ENCODE measurements around the gene DCTN5. TPM values are rescaled to one million over a fixed set of nuclear protein-coding genes. Genes with fewer than 3 reads are reported as not detected.
"Not testable (repeated sequence)": the region's sequence is repeated elsewhere in the genome, so short reads cannot be mapped to it uniquely, and the experiment has no call there.

Gene DCTN5
- polyA plus RNA-seq, 3 donors from 2014 or later, result 51.9 to 77.8 (median 53.9) TPM

GRCh38 chr16:23709536-23709935 lies 68.3 kb downstream of the DCTN5 start:
- DNase-seq, result no peak
- no peak overlapping the region for H3K27ac Mint-ChIP-seq
- peaks cover 0 to 3% (median 0%) of the 10 kb centered on the region in 3 donors for H3K36me3 Mint-ChIP-seq
- no peaks in the 10 kb centered on the region for H3K4me1 Mint-ChIP-seq
- H3K4me3 Mint-ChIP-seq, result no peak overlapping the region
- H3K27me3 Mint-ChIP-seq (ENCODE audit: low read depth in 3 of 3), result peaks cover 4 to 23% (median 17%) of the 10 kb centered on the region in 3 donors
- peaks cover 0 to 14% (median 2%) of the 10 kb centered on the region in 6 donors for H3K9me3 Mint-ChIP-seq

- Mint-ChIP-seq H3K9me3 (peaks cover 0 to 14% (median 2%) of the 10 kb centered on the region in 6 donors), H3K4me3 (no peak overlapping the region), H3K36me3 (peaks cover 0 to 4% (median 0%) of the 10 kb centered on the region in 3 donors)
Measured at GRCh38 chr16:23710008-23710407, 68.7 kb downstream of the DCTN5 start.

GRCh38 chr16:23710504-23710903 lies 69.2 kb downstream of the DCTN5 start:
- peaks cover 4 to 20% (median 19%) of the 10 kb centered on the region in 3 donors for H3K27me3 Mint-ChIP-seq (ENCODE audit: low read depth in 3 of 3)
- H3K9me3 Mint-ChIP-seq, result peaks cover 0 to 14% (median 2%) of the 10 kb centered on the region in 6 donors
- DNase-seq, result no peak
- no peaks in the 10 kb centered on the region for H3K4me1 Mint-ChIP-seq
- no peak overlapping the region for H3K4me3 Mint-ChIP-seq
- H3K27ac Mint-ChIP-seq, result no peak overlapping the region
- peaks cover 0 to 4% (median 0%) of the 10 kb centered on the region in 3 donors for H3K36me3 Mint-ChIP-seq

More at GRCh38 chr16:23710008-23710407, 68.7 kb downstream of the DCTN5 start:
- no peak for DNase-seq
- H3K27me3 Mint-ChIP-seq (ENCODE audit: low read depth in 3 of 3), result peaks cover 4 to 23% (median 19%) of the 10 kb centered on the region in 3 donors
- H3K4me1 Mint-ChIP-seq, result no peaks in the 10 kb centered on the region
- no peak overlapping the region for H3K27ac Mint-ChIP-seq

- Mint-ChIP-seq H3K27ac (no peak overlapping the region), H3K4me3 (no peak overlapping the region), H3K27me3 (ENCODE audit: low read depth in 3 of 3) (peaks cover 7 to 18% (median 16%) of the 10 kb centered on the region in 3 donors), H3K9me3 (peaks cover 0 to 14% (median 2%) of the 10 kb centered on the region in 6 donors), H3K36me3 (peaks cover 0 to 4% (median 0%) of the 10 kb centered on the region in 3 donors), H3K4me1 (no peaks in the 10 kb centered on the region)
- DNase-seq, result no peak
Measured at GRCh38 chr16:23711785-23712184, 70.5 kb downstream of the DCTN5 start.

GRCh38 chr16:23712976-23713375 lies 71.7 kb downstream of the DCTN5 start, which contains the start of gene ERN2:
ERN2 (minus strand) TSS chr16:23713222; CDS start chr16:23713187, 35 bp downstream.
- Mint-ChIP-seq H3K4me3 (no peak within 1 kb of the TSS), H3K9me3 (peaks cover 0 to 14% (median 2%) of the 10 kb centered on the region in 6 donors), H3K4me1 (no peaks in the 10 kb centered on the region), H3K36me3 (peaks cover 0 to 4% (median 0%) of the 10 kb centered on the region in 3 donors), H3K27ac (no peak within 1 kb of the TSS), H3K27me3 (ENCODE audit: low read depth in 3 of 3) (peaks cover 5 to 17% (median 15%) of the 10 kb centered on the region in 3 donors)
- no peak for DNase-seq

- H3K27ac Mint-ChIP-seq, result peak overlapping the region in 1 of 6 donors; percentile 40
- no peak overlapping the region for H3K4me3 Mint-ChIP-seq
- H3K36me3 Mint-ChIP-seq, result peaks cover 0 to 4% (median 0%) of the 10 kb centered on the region in 3 donors
- peaks cover 0 to 8% (median 2%) of the 10 kb centered on the region in 6 donors for H3K9me3 Mint-ChIP-seq
- no peak for DNase-seq
- H3K27me3 Mint-ChIP-seq (ENCODE audit: low read depth in 3 of 3), result peaks cover 10 to 14% (median 14%) of the 10 kb centered on the region in 3 donors
- H3K4me1 Mint-ChIP-seq, result no peaks in the 10 kb centered on the region
Measured at GRCh38 chr16:23716484-23716883, 75.2 kb downstream of the DCTN5 start.

- H3K36me3 Mint-ChIP-seq, H3K27ac Mint-ChIP-seq, DNase-seq, H3K4me3 Mint-ChIP-seq, H3K4me1 Mint-ChIP-seq: not testable (repeated sequence)
- H3K27me3 Mint-ChIP-seq (ENCODE audit: low read depth in 3 of 3), result peaks cover 5 to 18% (median 12%) of the 10 kb centered on the region in 3 donors
- peaks cover 5 to 26% (median 9%) of the 10 kb centered on the region in 6 donors for H3K9me3 Mint-ChIP-seq
Measured at GRCh38 chr16:23722613-23723240, 81.5 kb downstream of the DCTN5 start.

GRCh38 chr16:23724096-23724784 lies 83.0 kb downstream of the DCTN5 start:
- Mint-ChIP-seq H3K27me3 (ENCODE audit: low read depth in 3 of 3) (peaks cover 0 to 15% (median 10%) of the 10 kb centered on the region in 3 donors), H3K4me3 (no peak overlapping the region), H3K9me3 (peaks cover 5 to 26% (median 9%) of the 10 kb centered on the region in 6 donors), H3K27ac (no peak overlapping the region), H3K36me3 (peaks cover 4 to 5% (median 4%) of the 10 kb centered on the region in 3 donors), H3K4me1 (peaks cover 1 to 5% of the 10 kb centered on the region in 2 donors)
- DNase-seq, result no peak

- peaks cover 4 to 5% (median 4%) of the 10 kb centered on the region in 3 donors for H3K36me3 Mint-ChIP-seq
- H3K4me1 Mint-ChIP-seq, result peaks cover 1 to 5% of the 10 kb centered on the region in 2 donors
- no peak overlapping the region for H3K4me3 Mint-ChIP-seq
- H3K9me3 Mint-ChIP-seq, result peaks cover 5 to 26% (median 9%) of the 10 kb centered on the region in 6 donors
- H3K27me3 Mint-ChIP-seq (ENCODE audit: low read depth in 3 of 3), result peaks cover 0 to 15% (median 10%) of the 10 kb centered on the region in 3 donors
- no peak overlapping the region for H3K27ac Mint-ChIP-seq
- no peak for DNase-seq
Measured at GRCh38 chr16:23724785-23725131, 83.5 kb downstream of the DCTN5 start.

GRCh38 chr16:23726710-23727109 lies 85.4 kb downstream of the DCTN5 start:
- Mint-ChIP-seq H3K27ac (no peak overlapping the region), H3K36me3 (peaks cover 4 to 5% (median 4%) of the 10 kb centered on the region in 3 donors)
- no peak for DNase-seq

More at GRCh38 chr16:23726710-23727109, 85.4 kb downstream of the DCTN5 start:
- Mint-ChIP-seq H3K4me1 (peaks cover 1 to 5% of the 10 kb centered on the region in 2 donors), H3K4me3 (no peak overlapping the region), H3K9me3 (peaks cover 4 to 15% (median 8%) of the 10 kb centered on the region in 6 donors), H3K27me3 (ENCODE audit: low read depth in 3 of 3) (peaks cover 0 to 19% (median 7%) of the 10 kb centered on the region in 3 donors)

Other genes starting within 250 kb of the DCTN5 start
- 10 to 100 TPM in 2 of 3 donors, 1 to 10 TPM in 1; 9.5 to 21.7 (median 12.0) TPM for gene COG7, start 188.3 kb upstream of the DCTN5 start, polyA plus RNA-seq
- 10 to 100 TPM; 34.1 to 40.0 (median 36.1) TPM for gene GGA2, start 131.0 kb upstream of the DCTN5 start, polyA plus RNA-seq
- gene EARS2, start 84.1 kb upstream of the DCTN5 start, polyA plus RNA-seq, result 10 to 100 TPM in 1 of 3 donors, 1 to 10 TPM in 2; 6.3 to 14.1 (median 9.5) TPM
- 10 to 100 TPM; 13.1 to 18.8 (median 14.2) TPM for gene UBFD1, start 83.7 kb upstream of the DCTN5 start, polyA plus RNA-seq
- 100 to 1,000 TPM; 182 to 257 (median 231) TPM for gene NDUFAB1, start 45.1 kb upstream of the DCTN5 start, polyA plus RNA-seq
- 10 to 100 TPM in 1 of 3 donors, 1 to 10 TPM in 2; 3.3 to 12.6 (median 8.2) TPM for gene PALB2, start 156 bp upstream of the DCTN5 start, polyA plus RNA-seq
- gene PLK1, start 37.4 kb downstream of the DCTN5 start, polyA plus RNA-seq, result 1 to 10 TPM in 1 of 3 donors, under 1 TPM in 1, not detected in 1; 0.57 to 1.2 TPM
- gene ERN2, start 71.8 kb downstream of the DCTN5 start, polyA plus RNA-seq, result not detected
- not detected for gene CHP2, start 113.6 kb downstream of the DCTN5 start, polyA plus RNA-seq
- gene PRKCB, start 194.5 kb downstream of the DCTN5 start, polyA plus RNA-seq, result 100 to 1,000 TPM in 2 of 3 donors, 10 to 100 TPM in 1; 78.7 to 110 (median 104) TPM

All from immature natural killer cell (primary cell).